Ovary (tissue), 9 donors: ENCODE data around the gene KCNQ4. TPM values are rescaled to one million over a fixed set of nuclear protein-coding genes. Genes with fewer than 3 reads are reported as not detected.
A peak's percentile ranks its signal among the peaks of the same experiment; 100 is the strongest.

Source experiments
- DNase-seq, 5 donors: peaks; one replicate each; pipeline ENCODE4 v3.0.0-alpha.2; 2019 to 2020
- H3K27ac ChIP-seq, 2 donors: fragments of 200-600 bp; one replicate each; pipeline versions ENCODE4 v1.5.1 to v1.8.0; 2019 to 2022
- H3K27me3 ChIP-seq: fragments of 200-600 bp; one replicate; pipeline ENCODE4 v1.8.0; 2022
- H3K36me3 ChIP-seq: fragments of 200-600 bp; sonication (generic); one replicate; pipeline ENCODE4 v1.5.1; 2019
- H3K4me1 ChIP-seq: one replicate; pipeline ENCODE4 v1.8.1; 2013; ENCODE audit warnings: mild to moderate bottlenecking, moderate library complexity; ENCODE audit not compliant: insufficient read depth
- H3K4me3 ChIP-seq: fragments of 200-600 bp; sonication (generic); one replicate; pipeline ENCODE4 v1.5.1; 2017
- H3K9me3 ChIP-seq, 2 donors: fragments of 200-600 bp in 1 of 2; sonication (generic) in 1 of 2; one replicate each; pipeline versions ENCODE4 v1.5.1 to v1.8.1; 2013 to 2019; ENCODE audit warnings: mild to moderate bottlenecking in 1 of 2, moderate library complexity in 1 of 2
- EP300 ChIP-seq: sonication (generic); formaldehyde crosslinking; IDR thresholded peaks from one replicate; pipeline ENCODE4 v1.6.1; 2017; ENCODE audit warnings: antibody characterized with exemption
- POLR2A ChIP-seq: fragments of 450-650 bp; IDR thresholded peaks from one replicate; pipeline ENCODE4 v1.6.1; 2017; ENCODE audit warnings: antibody characterized with exemption, mild to moderate bottlenecking, moderate library complexity
- WGBS, 3 donors: extraction: QIAGEN DNeasy Blood & Tissue Kit in 1 of 3; methylation state at CpG; one replicate each; pipeline versions ENCODE4 v1.1.5 to v1.1.7; 2013 to 2017; 5-methylcytosine and 5-hydroxymethylcytosine counted together
- intact Hi-C, 4 donors: fragments of 100-400 bp; cut with DNase I; formaldehyde crosslinking; loops; one replicate each; pipeline versions ENCODE4 v1.11.0 to v1.15.1; 2022 to 2023
- polyA plus RNA-seq, 2 donors: library from polyadenylated mRNA; stranded (reverse); fragments of 200-250 nt in 1 of 2; fragments of 350-450 nt in 1 of 2; fragmentation: Illumina TruSeq in 1 of 2; extraction: RNeasy Lipid Tissue Mini Kit (QIAGEN cat#74804) in 1 of 2; gene quantifications; one replicate each; pipeline ENCODE4 v1.2.3, GENCODE V29; 2013 to 2014
- total RNA-seq, 7 donors: library from RNA; depleted of rRNA in 2 of 7; stranded (reverse); fragments of >200 nt in 2 of 7; fragmentation: NEBNext Ultra II Directional in 3 of 7; extraction: Animal tissue kit (Norgen Biotek cat#: 25700) in 3 of 7; gene quantifications; one replicate each; pipeline versions ENCODE4 v1.1.0 to v1.2.4, GENCODE V29; 2016 to 2023
- TF ChIP-seq, protein P1 (sequence below), 3 donors: fragments of 450-650 bp in 2 of 3; fragments of 200-600 bp in 1 of 3; IDR thresholded peaks; one replicate each; pipeline versions ENCODE4 v1.5.1 to v1.8.0; 2016 to 2022; ENCODE audit warnings: antibody characterized with exemption in 3 of 3, mild to moderate bottlenecking in 1 of 3
- donor health status: DM: no; HTN: no; CAD: no; lungs with moderate emphysema.
- donor health status: DM: no; HTN: no; CAD: no.
- donor health status: Bipolar disorder and iron deficiency.
- donor health status: DM: yes; HTN: yes; CAD: no.
- donor health status: DM: no; HTN: no; CAD: no.
- donor health status: DM: yes; HTN: yes; CAD: no.

KCNQ4 gene
- total and polyA plus RNA-seq, 9 donors: 0.36 to 3.1 (median 0.84) TPM

DNA sequence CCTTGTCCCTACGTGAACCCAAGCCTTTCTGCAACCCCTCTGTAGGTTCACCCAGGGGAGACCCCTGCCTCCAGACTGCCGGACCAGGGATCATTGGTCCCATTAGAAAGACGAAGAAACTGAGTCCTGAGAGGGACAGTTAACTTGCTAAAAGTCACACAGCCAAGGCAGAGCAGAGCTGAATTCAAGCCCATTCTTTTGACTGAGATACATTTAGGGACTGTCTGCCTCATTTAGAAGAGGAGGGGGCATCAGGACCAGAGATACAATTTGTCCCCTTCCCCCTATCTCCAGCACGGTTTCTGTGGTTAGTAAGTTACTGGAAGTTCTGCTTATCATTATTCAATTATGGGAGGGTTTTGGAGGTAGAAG is 19.1 kb downstream of the KCNQ4 start:
- no peak for DNase-seq
- 31 to 54% (median 51%) methylated on average over 4 of the region's 4 CpGs for WGBS, 3 donors
- intact Hi-C loops: no loop called here
- TF ChIP-seq EP300: no peak
- no peak for TF ChIP-seq POLR2A
- TF ChIP-seq, protein P1, sequence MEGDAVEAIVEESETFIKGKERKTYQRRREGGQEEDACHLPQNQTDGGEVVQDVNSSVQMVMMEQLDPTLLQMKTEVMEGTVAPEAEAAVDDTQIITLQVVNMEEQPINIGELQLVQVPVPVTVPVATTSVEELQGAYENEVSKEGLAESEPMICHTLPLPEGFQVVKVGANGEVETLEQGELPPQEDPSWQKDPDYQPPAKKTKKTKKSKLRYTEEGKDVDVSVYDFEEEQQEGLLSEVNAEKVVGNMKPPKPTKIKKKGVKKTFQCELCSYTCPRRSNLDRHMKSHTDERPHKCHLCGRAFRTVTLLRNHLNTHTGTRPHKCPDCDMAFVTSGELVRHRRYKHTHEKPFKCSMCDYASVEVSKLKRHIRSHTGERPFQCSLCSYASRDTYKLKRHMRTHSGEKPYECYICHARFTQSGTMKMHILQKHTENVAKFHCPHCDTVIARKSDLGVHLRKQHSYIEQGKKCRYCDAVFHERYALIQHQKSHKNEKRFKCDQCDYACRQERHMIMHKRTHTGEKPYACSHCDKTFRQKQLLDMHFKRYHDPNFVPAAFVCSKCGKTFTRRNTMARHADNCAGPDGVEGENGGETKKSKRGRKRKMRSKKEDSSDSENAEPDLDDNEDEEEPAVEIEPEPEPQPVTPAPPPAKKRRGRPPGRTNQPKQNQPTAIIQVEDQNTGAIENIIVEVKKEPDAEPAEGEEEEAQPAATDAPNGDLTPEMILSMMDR (IDR thresholded peaks at IDR 0.05): no peak
- peak overlapping the region; percentile 80 to 81 for H3K27ac ChIP-seq
- no peaks in the 10 kb centered on the region for H3K9me3 ChIP-seq
- no peaks in the 10 kb centered on the region for H3K27me3 ChIP-seq
- peaks cover 16% of the 10 kb centered on the region for H3K4me1 ChIP-seq
- peak overlapping the region; percentile 27 for H3K4me3 ChIP-seq
- no peaks in the 10 kb centered on the region for H3K36me3 ChIP-seq

DNA sequence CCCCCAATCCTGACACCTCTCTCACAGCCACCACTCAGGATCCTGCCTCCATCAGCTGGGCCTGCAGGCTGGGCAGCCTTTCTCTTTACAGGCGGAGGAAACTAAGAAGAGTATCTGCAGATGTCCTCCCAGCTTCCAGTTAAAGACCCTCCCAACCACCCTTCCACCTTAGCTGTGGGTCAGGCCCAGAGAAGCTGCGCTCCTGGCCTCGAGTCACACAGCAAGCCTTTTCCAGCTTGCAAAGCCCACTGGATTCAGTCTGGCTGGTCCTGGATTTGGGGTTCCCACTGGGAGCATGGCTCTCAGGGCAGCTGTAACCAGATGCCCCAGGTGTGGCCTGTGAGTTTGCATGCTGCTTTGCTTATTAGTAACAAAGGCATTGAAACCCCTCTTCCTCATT is 19.9 kb downstream of the KCNQ4 start:
- H3K4me3 ChIP-seq: no peak overlapping the region
- H3K27me3 ChIP-seq: no peaks in the 10 kb centered on the region
- H3K9me3 ChIP-seq: no peaks in the 10 kb centered on the region
- no peaks in the 10 kb centered on the region for H3K36me3 ChIP-seq
- peaks cover 16% of the 10 kb centered on the region for H3K4me1 ChIP-seq
- peak overlapping the region; percentile 80 to 81 for H3K27ac ChIP-seq
- DNase-seq: no peak
- intact Hi-C loops: no loop called here
- no peak for TF ChIP-seq POLR2A
- TF ChIP-seq EP300: no peak
- TF ChIP-seq, protein P1 (IDR thresholded peaks at IDR 0.05): no peak
- WGBS, 3 donors: 87 to 98% (median 93%) methylated on average over 3 of the region's 3 CpGs

DNA sequence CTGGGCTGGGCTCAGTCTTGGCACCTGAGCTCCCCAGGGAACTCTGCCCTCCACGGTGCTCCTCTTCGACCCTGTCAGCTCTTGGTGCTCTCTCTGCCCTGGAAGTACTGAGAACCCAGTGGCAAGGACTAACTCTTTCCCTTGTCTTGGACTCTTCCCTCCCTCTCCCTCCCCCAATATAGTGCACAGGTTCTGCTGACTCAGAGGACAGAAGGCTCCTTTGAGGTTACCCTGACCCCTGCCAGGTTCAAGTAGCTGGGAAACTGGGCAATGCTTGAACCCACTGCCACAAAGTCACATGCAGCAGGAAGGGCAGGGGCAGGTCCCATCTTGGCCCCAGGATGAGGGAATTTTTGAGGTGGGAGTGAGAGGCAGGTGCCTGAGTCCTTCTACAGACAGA is 20.3 kb downstream of the KCNQ4 start:
- intact Hi-C loops: no loop called here
- H3K27ac ChIP-seq: peak overlapping the region in 1 of 2 donors; percentile 81
- peaks cover 11% of the 10 kb centered on the region for H3K4me1 ChIP-seq

DNA sequence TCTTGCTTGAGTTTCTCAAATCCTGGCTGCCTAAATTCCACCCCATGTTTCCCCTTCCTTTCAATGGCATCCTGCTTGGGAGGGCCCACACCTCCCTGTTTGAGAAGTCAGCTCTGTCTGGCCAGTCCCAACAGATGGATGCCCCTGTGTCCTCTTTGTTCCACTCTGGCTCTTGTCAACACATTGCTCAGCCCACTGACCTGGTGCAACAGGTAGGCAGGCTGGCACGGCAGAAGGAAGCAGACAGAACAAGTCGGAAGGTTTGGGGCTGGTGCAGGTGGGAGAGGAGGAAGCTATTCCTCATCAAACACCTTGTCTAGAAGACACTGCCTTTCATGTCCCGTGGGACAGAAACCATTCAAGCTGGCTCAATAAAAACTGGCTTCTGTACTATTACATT is 22.7 kb downstream of the KCNQ4 start:
- no peak overlapping the region for H3K27ac ChIP-seq
- H3K4me3 ChIP-seq: no peak overlapping the region
- WGBS, 3 donors: 78 to 84% (median 79%) methylated on average over 3 of the region's 3 CpGs
- H3K4me1 ChIP-seq: peaks cover 1% of the 10 kb centered on the region
- no peaks in the 10 kb centered on the region for H3K9me3 ChIP-seq
- H3K36me3 ChIP-seq: no peaks in the 10 kb centered on the region
- intact Hi-C loops: no loop called here
- H3K27me3 ChIP-seq: no peaks in the 10 kb centered on the region
- DNase-seq: no peak
- TF ChIP-seq EP300: no peak
- TF ChIP-seq, protein P1 (IDR thresholded peaks at IDR 0.05): no peak
- no peak for TF ChIP-seq POLR2A

More for the DNA sequence above, 20.3 kb downstream of the KCNQ4 start:
- 46 to 63% (median 60%) methylated on average over 2 of the region's 2 CpGs for WGBS, 3 donors
- no peak for DNase-seq
- no peaks in the 10 kb centered on the region for H3K36me3 ChIP-seq
- TF ChIP-seq EP300 (no peak), POLR2A (no peak)
- TF ChIP-seq, protein P1 (IDR thresholded peaks at IDR 0.05): no peak
- no peaks in the 10 kb centered on the region for H3K9me3 ChIP-seq
- H3K4me3 ChIP-seq: no peak overlapping the region
- no peaks in the 10 kb centered on the region for H3K27me3 ChIP-seq
